HFFc6 (cell line): ENCODE measurements around the gene UCK1. TPM values are rescaled to one million over a fixed set of nuclear protein-coding genes. Genes with fewer than 3 reads are reported as not detected.

Experiments used
- DNase-seq: peaks from one replicate; pipeline ENCODE4 v3.0.0-alpha.2; 2018
- H3K27ac Mint-ChIP-seq: 2 replicates; pipeline ENCODE4 v1.8.0; 2020; ENCODE audit warnings: mild to moderate bottlenecking, mixed read lengths
- H3K27me3 Mint-ChIP-seq: 2 replicates; pipeline ENCODE4 v1.8.0; 2021; ENCODE audit warnings: mild to moderate bottlenecking, moderate library complexity, mixed read lengths; ENCODE audit not compliant: insufficient read depth
- H3K36me3 Mint-ChIP-seq: 2 replicates; pipeline ENCODE4 v1.8.0; 2021; ENCODE audit warnings: low read depth, mixed read lengths
- H3K4me1 Mint-ChIP-seq: 2 replicates; pipeline ENCODE4 v1.8.0; 2020; ENCODE audit warnings: low read depth, mixed read lengths
- H3K4me3 Mint-ChIP-seq: 2 replicates; pipeline ENCODE4 v1.8.0; 2020; ENCODE audit warnings: mild to moderate bottlenecking, moderate library complexity, mixed read lengths
- H3K9me3 Mint-ChIP-seq: 2 replicates; pipeline ENCODE4 v1.8.0; 2020; ENCODE audit warnings: mild to moderate bottlenecking, mixed read lengths
- total RNA-seq, 6 experiments: library from RNA; stranded (reverse); fragmentation: NEBNext Ultra II Directional; extraction: Animal tissue kit (Norgen Biotek cat#: 25700); gene quantifications; 2 replicates in 1 of 6; 3 replicates in 5 of 6; pipeline ENCODE4 v1.2.3, GENCODE V29; 2021
- TF ChIP-seq, protein P1 (sequence below): fragments of 200-600 bp; sonication (generic); IDR thresholded peaks from 2 replicates; pipeline ENCODE4 v1.5.0; 2021; ENCODE audit warnings: antibody characterized with exemption, mild to moderate bottlenecking

UCK1 gene
- total RNA-seq, 6 experiments from 2014 or later = 18.6 to 22.6 (median 20.8) TPM

DNA sequence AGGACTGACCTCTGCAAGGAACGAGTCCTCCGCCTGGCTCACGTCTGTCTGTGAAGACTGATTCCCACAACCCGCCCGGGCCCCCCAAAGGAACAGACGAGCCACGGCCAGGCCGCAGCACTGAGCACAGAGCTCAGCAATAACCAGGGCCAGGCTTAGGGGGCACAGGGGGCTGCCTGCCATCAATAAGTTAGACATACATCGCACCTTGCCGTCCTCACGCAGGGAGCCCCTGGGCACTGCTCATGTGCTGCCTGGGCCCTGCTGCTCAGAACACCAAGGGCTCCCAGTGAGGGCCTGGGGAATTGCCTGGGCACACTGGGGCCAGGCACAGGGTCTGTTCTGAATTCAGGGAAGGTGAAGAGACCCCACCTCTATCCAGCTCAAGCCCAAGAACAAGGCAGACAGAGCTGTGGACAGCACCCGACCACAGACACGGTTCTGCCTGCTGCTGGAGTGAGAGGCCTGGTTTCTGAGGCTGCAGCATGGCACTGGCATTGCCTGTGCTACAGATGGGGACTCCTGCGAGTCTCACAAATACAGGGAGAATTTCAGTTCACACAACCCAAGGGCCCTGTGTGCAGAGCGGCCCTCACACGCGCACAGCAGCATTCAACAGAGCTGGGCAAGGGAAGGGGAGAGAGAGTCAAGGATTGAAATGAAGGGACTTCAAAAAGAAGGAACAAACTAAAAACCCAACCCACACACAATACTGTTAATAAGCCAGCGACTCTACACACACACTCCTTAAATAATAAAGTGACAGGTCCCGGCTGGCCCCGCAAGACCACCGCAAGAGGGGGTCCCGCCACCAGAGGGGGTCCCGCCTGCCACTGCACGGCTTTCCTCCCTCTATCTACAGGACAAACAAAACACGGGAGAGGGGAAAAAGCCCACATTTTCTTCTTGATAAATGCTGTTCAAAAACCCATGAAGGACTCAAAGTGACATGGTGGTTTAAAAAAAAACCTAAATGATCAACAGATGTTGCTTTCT, 46.2 kb upstream of the UCK1 start:
- Mint-ChIP-seq H3K36me3 (peaks cover 12% of the 10 kb centered on the region; the same call in 1 of the 2 replicates), H3K9me3 (no peaks in the 10 kb centered on the region), H3K4me1 (no peaks in the 10 kb centered on the region), H3K27ac (no peak overlapping the region), H3K4me3 (no peak overlapping the region), H3K27me3 (peaks cover 3% of the 10 kb centered on the region)
- TF ChIP-seq, protein P1, sequence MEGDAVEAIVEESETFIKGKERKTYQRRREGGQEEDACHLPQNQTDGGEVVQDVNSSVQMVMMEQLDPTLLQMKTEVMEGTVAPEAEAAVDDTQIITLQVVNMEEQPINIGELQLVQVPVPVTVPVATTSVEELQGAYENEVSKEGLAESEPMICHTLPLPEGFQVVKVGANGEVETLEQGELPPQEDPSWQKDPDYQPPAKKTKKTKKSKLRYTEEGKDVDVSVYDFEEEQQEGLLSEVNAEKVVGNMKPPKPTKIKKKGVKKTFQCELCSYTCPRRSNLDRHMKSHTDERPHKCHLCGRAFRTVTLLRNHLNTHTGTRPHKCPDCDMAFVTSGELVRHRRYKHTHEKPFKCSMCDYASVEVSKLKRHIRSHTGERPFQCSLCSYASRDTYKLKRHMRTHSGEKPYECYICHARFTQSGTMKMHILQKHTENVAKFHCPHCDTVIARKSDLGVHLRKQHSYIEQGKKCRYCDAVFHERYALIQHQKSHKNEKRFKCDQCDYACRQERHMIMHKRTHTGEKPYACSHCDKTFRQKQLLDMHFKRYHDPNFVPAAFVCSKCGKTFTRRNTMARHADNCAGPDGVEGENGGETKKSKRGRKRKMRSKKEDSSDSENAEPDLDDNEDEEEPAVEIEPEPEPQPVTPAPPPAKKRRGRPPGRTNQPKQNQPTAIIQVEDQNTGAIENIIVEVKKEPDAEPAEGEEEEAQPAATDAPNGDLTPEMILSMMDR = peak; percentile 23; the same call in 1 of the 2 replicates
- no peak for DNase-seq

DNA sequence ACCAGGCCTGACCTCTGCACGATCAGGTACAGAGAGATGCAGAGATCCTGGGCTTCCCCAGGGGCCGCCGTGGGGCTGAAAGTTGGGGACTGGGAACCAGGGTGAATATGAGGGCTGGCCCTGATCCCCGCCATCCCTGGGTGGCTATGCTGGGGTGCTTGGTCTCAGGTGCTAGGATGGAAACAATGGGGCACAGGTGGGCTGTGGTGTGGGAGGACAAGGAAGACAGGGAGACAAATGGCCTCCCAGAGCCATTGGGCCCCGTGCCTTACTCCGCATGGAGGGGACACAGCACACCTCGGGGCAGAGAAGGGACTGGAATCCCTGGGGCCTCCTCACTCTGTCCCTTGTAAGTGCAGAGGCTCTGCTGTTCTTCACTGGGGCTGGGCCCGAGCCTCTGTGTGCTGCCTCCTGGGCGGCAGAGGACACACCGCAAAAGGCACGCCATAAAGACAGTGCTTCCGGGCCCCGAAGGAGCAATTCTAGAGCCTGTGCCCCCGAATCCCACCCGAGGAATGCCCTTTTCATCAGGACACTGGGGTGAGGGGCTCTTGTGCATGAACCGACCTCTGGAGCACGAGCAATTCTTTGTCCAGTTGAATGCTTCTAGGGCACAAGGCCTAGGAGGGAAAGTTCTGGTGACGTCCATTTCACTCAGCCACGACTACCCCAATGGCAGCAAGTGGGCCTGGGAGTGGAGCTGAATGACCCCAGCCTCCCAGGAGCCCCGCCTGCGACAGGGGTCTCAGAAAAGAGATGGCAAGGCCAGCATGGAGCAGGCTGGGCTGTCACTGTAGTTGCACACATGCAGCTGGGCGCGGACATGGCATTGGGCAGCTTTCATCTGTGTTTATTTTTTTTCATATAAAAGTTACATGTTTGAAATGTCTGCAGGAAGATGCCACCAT, 45.1 kb upstream of the UCK1 start:
- no peak overlapping the region for H3K27ac Mint-ChIP-seq
- TF ChIP-seq, protein P1 = no peak
- no peak for DNase-seq
- peaks cover 3% of the 10 kb centered on the region for H3K27me3 Mint-ChIP-seq
- H3K4me1 Mint-ChIP-seq = no peaks in the 10 kb centered on the region
- peaks cover 12% of the 10 kb centered on the region; the same call in 1 of the 2 replicates for H3K36me3 Mint-ChIP-seq
- H3K4me3 Mint-ChIP-seq = no peak overlapping the region
- H3K9me3 Mint-ChIP-seq = no peaks in the 10 kb centered on the region

DNA sequence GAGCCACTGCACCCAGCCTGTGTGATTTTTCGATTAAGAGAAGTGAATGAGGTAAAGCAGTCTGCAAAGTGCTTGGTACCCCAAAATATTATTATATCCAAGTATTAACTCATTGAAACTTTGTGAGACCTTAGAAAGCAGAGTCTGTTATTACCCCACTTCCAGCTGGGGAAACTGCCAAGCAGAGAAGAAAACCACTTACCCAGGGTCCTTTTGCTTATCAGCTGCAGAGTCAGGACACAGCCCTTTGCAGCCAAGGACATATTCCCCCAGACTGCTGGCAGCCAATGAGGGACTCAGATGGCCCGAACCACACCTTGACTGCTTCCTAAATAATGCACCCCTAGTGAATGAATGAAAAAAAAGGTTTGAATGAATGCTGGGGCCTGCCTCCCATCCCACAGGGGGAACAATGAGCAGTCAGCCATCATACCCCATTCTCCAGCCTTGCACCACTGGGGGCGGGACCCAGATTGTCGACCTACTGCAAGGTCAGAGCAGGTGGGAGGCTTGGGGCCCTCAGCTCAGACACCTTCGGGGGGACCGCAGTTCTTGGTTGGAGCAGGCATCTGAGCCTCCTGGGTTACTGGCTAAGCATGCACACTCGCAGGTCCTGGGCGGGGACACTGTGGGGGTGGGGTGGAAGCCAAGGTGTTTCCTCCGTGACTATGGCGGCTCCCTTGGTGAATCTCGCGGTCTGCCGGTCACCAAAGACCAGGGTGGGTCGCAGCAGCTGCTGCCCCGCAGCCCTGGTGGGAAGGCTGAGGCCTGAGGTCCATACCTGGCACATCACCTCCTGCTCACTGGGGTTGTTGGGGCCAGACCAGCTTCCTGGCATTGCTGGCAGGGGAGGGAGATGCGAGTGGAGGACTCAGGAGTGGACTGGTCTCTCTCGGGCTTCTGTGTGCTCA, 43.9 kb upstream of the UCK1 start:
- H3K36me3 Mint-ChIP-seq = peaks cover 7% of the 10 kb centered on the region; the same call in 1 of the 2 replicates
- H3K27ac Mint-ChIP-seq = no peak overlapping the region
- DNase-seq = no peak
- no peaks in the 10 kb centered on the region for H3K9me3 Mint-ChIP-seq
- no peak overlapping the region for H3K4me3 Mint-ChIP-seq
- peaks cover 3% of the 10 kb centered on the region; the same call in 1 of the 2 replicates for H3K27me3 Mint-ChIP-seq
- TF ChIP-seq, protein P1 = no peak
- H3K4me1 Mint-ChIP-seq = no peaks in the 10 kb centered on the region

DNA sequence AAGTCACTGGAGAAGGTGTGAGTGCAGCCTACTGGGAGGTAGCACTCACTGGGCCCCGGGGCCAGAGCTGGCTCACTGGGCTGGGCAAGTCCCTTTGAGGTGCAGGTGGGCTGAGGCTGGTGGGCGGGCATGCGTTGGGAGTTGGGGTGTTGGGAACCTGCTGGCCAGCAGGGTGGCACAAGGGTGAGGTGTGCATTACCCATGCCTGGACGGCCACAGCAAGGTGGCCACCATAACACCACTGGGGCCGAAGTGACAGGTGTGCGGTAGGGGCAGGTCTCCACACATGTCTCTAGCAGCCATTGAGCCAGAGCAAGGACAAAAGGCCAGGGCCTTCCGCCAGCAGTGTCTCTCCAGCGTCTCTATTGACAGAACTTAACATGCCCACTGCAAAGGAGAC, 36.8 kb upstream of the UCK1 start:
- Mint-ChIP-seq H3K27me3 (no peaks in the 10 kb centered on the region; the same call in none of the 2 replicates), H3K4me3 (no peak overlapping the region), H3K9me3 (peaks cover 4% of the 10 kb centered on the region), H3K27ac (no peak overlapping the region), H3K4me1 (no peaks in the 10 kb centered on the region), H3K36me3 (no peaks in the 10 kb centered on the region; the same call in 1 of the 2 replicates)
- no peak for DNase-seq
- TF ChIP-seq, protein P1 = no peak
